T-cell (primary cell): ENCODE results near the gene CDH13. TPM values are rescaled to one million over a fixed set of nuclear protein-coding genes. Genes with fewer than 3 reads are reported as not detected.

ENCODE experiments used
- ATAC-seq, 4 experiments: fragments of 200-7000 bp in 3 of 4; fragments of 150-1000 bp in 1 of 4; cut with Tn5 transposase; replicated peaks in 1 of 4; 1 replicate in 3 of 4; 2 replicates in 1 of 4; pipeline ENCODE4 v1.10.0; 2021; ENCODE audit warnings: moderate library complexity in 3 of 4, mild to moderate bottlenecking in 2 of 4, moderate number of reproducible peaks in 1 of 4
- CTCF ChIA-PET, 2 donors: fragments of 300-600 bp; sonication (Branson Sonifier 250); formaldehyde crosslinking; loops; one replicate each; lab custom pipeline; 2022; ENCODE audit warnings: antibody characterized with exemption in 2 of 2; lab: Charles Lee
- POLR2A ChIA-PET, 2 donors: fragments of 300-600 bp; sonication (Branson Sonifier 250); formaldehyde crosslinking; loops; one replicate each; lab custom pipeline; 2022; ENCODE audit warnings: antibody characterized with exemption in 2 of 2; lab: Charles Lee
- DNase-seq, 35 experiments: peaks; one replicate each; pipeline versions ENCODE4 v3.0.0 to v3.0.0-alpha.2; 2013 to 2023
- H3K27ac ChIP-seq: one replicate; pipeline ENCODE4 v1.5.1; 2013; ENCODE audit warnings: low read length
- H3K27me3 ChIP-seq, 2 experiments: replicated peaks in 1 of 2; 1 replicate in 1 of 2; 2 replicates in 1 of 2; pipeline versions ENCODE4 v1.6.1 to v1.7.0; 2013; ENCODE audit warnings: low read length in 1 of 2, mixed read lengths in 1 of 2; ENCODE audit not compliant: control insufficient read depth in 2 of 2, insufficient read depth in 2 of 2; ENCODE audit errors: extremely low read depth in 1 of 2
- H3K36me3 ChIP-seq, 2 donors: 1 replicate in 1 of 2; 2 replicates in 1 of 2; pipeline versions ENCODE4 v1.6.1 to v1.7.0; 2013; ENCODE audit warnings: low read length in 1 of 2; ENCODE audit not compliant: control insufficient read depth in 2 of 2, insufficient read depth in 1 of 2; ENCODE audit errors: extremely low read depth in 1 of 2
- H3K4me1 ChIP-seq, 2 experiments: 1 replicate in 1 of 2; 2 replicates in 1 of 2; pipeline versions ENCODE4 v1.6.1 to v1.7.0; 2013; ENCODE audit warnings: low read length in 2 of 2, mixed read lengths in 1 of 2; ENCODE audit not compliant: insufficient read depth in 2 of 2, control insufficient read depth in 1 of 2; ENCODE audit errors: extremely low read depth in 1 of 2
- H3K4me3 ChIP-seq, 2 donors: 1 replicate in 1 of 2; 2 replicates in 1 of 2; pipeline versions ENCODE4 v1.5.1 to v1.7.0; 2013; ENCODE audit warnings: mild to moderate bottlenecking in 2 of 2, low read length in 1 of 2, moderate library complexity in 1 of 2; ENCODE audit not compliant: control insufficient read depth in 1 of 2; ENCODE audit errors: extremely low read depth in 1 of 2
- H3K9me3 ChIP-seq: 2 replicates; pipeline ENCODE4 v1.7.0; 2013
- H3K27ac Mint-ChIP-seq, 2 donors: one replicate each; pipeline ENCODE4 v1.8.0; 2020 to 2021; ENCODE audit warnings: mild to moderate bottlenecking in 2 of 2, mixed read lengths in 2 of 2
- H3K27me3 Mint-ChIP-seq, 2 donors: one replicate each; pipeline ENCODE4 v1.8.0; 2021 to 2022; ENCODE audit warnings: mixed read lengths in 2 of 2
- H3K36me3 Mint-ChIP-seq: one replicate; pipeline ENCODE4 v1.8.0; 2021; ENCODE audit warnings: mixed read lengths
- H3K4me1 Mint-ChIP-seq, 3 donors: one replicate each; pipeline ENCODE4 v1.8.0; 2020 to 2022; ENCODE audit warnings: mixed read lengths in 3 of 3, mild to moderate bottlenecking in 1 of 3
- H3K4me3 Mint-ChIP-seq, 3 donors: one replicate each; pipeline ENCODE4 v1.8.0; 2020 to 2022; ENCODE audit warnings: mild to moderate bottlenecking in 3 of 3, mixed read lengths in 3 of 3, moderate library complexity in 3 of 3
- H3K9me3 Mint-ChIP-seq, 3 donors: one replicate each; pipeline ENCODE4 v1.8.0; 2020 to 2022; ENCODE audit warnings: mixed read lengths in 3 of 3
- WGBS: methylation state at CpG from one replicate; pipeline ENCODE4 v1.1.5; 2013; ENCODE audit warnings: missing lambda C conversion rate; ENCODE audit not compliant: insufficient coverage; 5-methylcytosine and 5-hydroxymethylcytosine counted together
- total RNA-seq, 35 experiments: library from RNA in 6 of 35; stranded (reverse) in 6 of 35; fragments of 120-200 nt in 1 of 35; gene quantifications; one replicate each; pipeline versions ENCODE4 v1.2.1 to v1.2.4 and lab custom pipeline; 2013 to 2026

The CDH13 gene
- total RNA-seq, 5 donors from 2014 or later (not counting 1 experiment from before 2014, with no cell fraction given), result not detected

GRCh38 chr16:82980810-82981209, 354.0 kb downstream of the CDH13 start:
- Histone ChIP-seq H3K4me1 (no peaks in the 10 kb centered on the region), H3K9me3 (no peaks in the 10 kb centered on the region), H3K27ac (no peak overlapping the region), H3K4me3 (no peak overlapping the region), H3K36me3 (no peaks in the 10 kb centered on the region), H3K27me3 (no peaks in the 10 kb centered on the region)
- peaks cover 8 to 23% (median 9%) of the 10 kb centered on the region in 3 donors for H3K9me3 Mint-ChIP-seq
- WGBS, result 0% methylated on average over 1 of the region's 3 CpGs
- CTCF ChIA-PET, result no interaction called here
- no peaks in the 10 kb centered on the region for H3K4me1 Mint-ChIP-seq
- DNase-seq, result no peak
- H3K4me3 Mint-ChIP-seq, result no peak overlapping the region
- ATAC-seq, result no peak
- H3K36me3 Mint-ChIP-seq, result no peaks in the 10 kb centered on the region
- H3K27ac Mint-ChIP-seq, result no peak overlapping the region
- POLR2A ChIA-PET, result no interaction called here
- H3K27me3 Mint-ChIP-seq, result peaks cover 0 to 7% of the 10 kb centered on the region in 2 donors

- Histone ChIP-seq H3K9me3 (no peaks in the 10 kb centered on the region), H3K27ac (no peak overlapping the region), H3K4me3 (no peak overlapping the region), H3K4me1 (no peaks in the 10 kb centered on the region), H3K36me3 (no peaks in the 10 kb centered on the region), H3K27me3 (no peaks in the 10 kb centered on the region)
- ChIA-PET CTCF (no interaction called here), POLR2A (no interaction called here)
- 80% methylated on average over 1 of the region's 3 CpGs for WGBS
- H3K9me3 Mint-ChIP-seq, result peaks cover 0 to 9% (median 3%) of the 10 kb centered on the region in 3 donors
- H3K27ac Mint-ChIP-seq, result no peak overlapping the region
- peaks cover 0 to 7% of the 10 kb centered on the region in 2 donors for H3K27me3 Mint-ChIP-seq
- no peaks in the 10 kb centered on the region for H3K36me3 Mint-ChIP-seq
- no peak overlapping the region for H3K4me3 Mint-ChIP-seq
- DNase-seq, result no peak
- no peaks in the 10 kb centered on the region for H3K4me1 Mint-ChIP-seq
- no peak for ATAC-seq
These were observed 361.0 kb downstream of the CDH13 start for GRCh38 chr16:82987767-82988166.

GRCh38 chr16:82990155-82990554, 363.4 kb downstream of the CDH13 start:
- Mint-ChIP-seq H3K27me3 (no peaks in the 10 kb centered on the region), H3K4me1 (no peaks in the 10 kb centered on the region), H3K27ac (no peak overlapping the region), H3K36me3 (no peaks in the 10 kb centered on the region), H3K4me3 (no peak overlapping the region), H3K9me3 (peaks cover 0 to 5% (median 3%) of the 10 kb centered on the region in 3 donors)
- no peak for DNase-seq
- CTCF ChIA-PET, result no interaction called here
- WGBS, result 73% methylated on average over 1 of the region's 3 CpGs
- no peaks in the 10 kb centered on the region for H3K36me3 ChIP-seq
- POLR2A ChIA-PET, result no interaction called here
- ATAC-seq, result no peak
- H3K4me1 ChIP-seq, result no peaks in the 10 kb centered on the region
- H3K4me3 ChIP-seq, result no peak overlapping the region
- H3K27me3 ChIP-seq, result no peaks in the 10 kb centered on the region
- H3K9me3 ChIP-seq, result no peaks in the 10 kb centered on the region
- no peak overlapping the region for H3K27ac ChIP-seq

GRCh38 chr16:82991410-82991809, 364.6 kb downstream of the CDH13 start:
- Histone ChIP-seq H3K4me3 (no peak overlapping the region), H3K4me1 (peaks cover 0 to 3% of the 10 kb centered on the region in 2 experiments), H3K36me3 (no peaks in the 10 kb centered on the region), H3K9me3 (no peaks in the 10 kb centered on the region), H3K27me3 (no peaks in the 10 kb centered on the region), H3K27ac (no peak overlapping the region)
- Mint-ChIP-seq H3K27ac (no peak overlapping the region), H3K36me3 (no peaks in the 10 kb centered on the region), H3K4me1 (no peaks in the 10 kb centered on the region), H3K27me3 (no peaks in the 10 kb centered on the region), H3K4me3 (no peak overlapping the region), H3K9me3 (peaks cover 0 to 3% (median 0%) of the 10 kb centered on the region in 3 donors)
- no peak for DNase-seq
- ATAC-seq, result no peak
- POLR2A ChIA-PET, result no interaction called here
- 78% methylated on average over 3 of the region's 4 CpGs for WGBS
- CTCF ChIA-PET, result no interaction called here

- H3K9me3 Mint-ChIP-seq, result peaks cover 0 to 3% (median 0%) of the 10 kb centered on the region in 3 donors
- H3K27ac Mint-ChIP-seq, result no peak overlapping the region
- H3K4me3 Mint-ChIP-seq, result no peak overlapping the region
- peaks cover 0 to 3% of the 10 kb centered on the region in 2 experiments for H3K4me1 ChIP-seq
- WGBS, result no CpG with 5 or more reads among the region's 4 CpGs
- POLR2A ChIA-PET, result no interaction called here
- no peaks in the 10 kb centered on the region for H3K36me3 ChIP-seq
- no peak overlapping the region for H3K27ac ChIP-seq
- H3K36me3 Mint-ChIP-seq, result no peaks in the 10 kb centered on the region
- H3K9me3 ChIP-seq, result no peaks in the 10 kb centered on the region
- H3K4me1 Mint-ChIP-seq, result no peaks in the 10 kb centered on the region
- H3K27me3 Mint-ChIP-seq, result no peaks in the 10 kb centered on the region
- ATAC-seq (no peak), DNase-seq (no peak)
- CTCF ChIA-PET, result no interaction called here
- no peaks in the 10 kb centered on the region for H3K27me3 ChIP-seq
- no peak overlapping the region for H3K4me3 ChIP-seq
These were observed 365.4 kb downstream of the CDH13 start for GRCh38 chr16:82991966-82992675.

- Histone ChIP-seq H3K9me3 (no peaks in the 10 kb centered on the region), H3K36me3 (no peaks in the 10 kb centered on the region), H3K27ac (no peak overlapping the region), H3K4me3 (no peak overlapping the region), H3K27me3 (no peaks in the 10 kb centered on the region), H3K4me1 (peaks cover 0 to 3% of the 10 kb centered on the region in 2 experiments)
- Mint-ChIP-seq H3K27ac (no peak overlapping the region), H3K9me3 (peaks cover 0 to 3% (median 0%) of the 10 kb centered on the region in 3 donors), H3K4me1 (no peaks in the 10 kb centered on the region), H3K36me3 (no peaks in the 10 kb centered on the region), H3K27me3 (no peaks in the 10 kb centered on the region), H3K4me3 (no peak overlapping the region)
- POLR2A ChIA-PET, result no interaction called here
- DNase-seq (no peak), ATAC-seq (no peak)
- WGBS, result 60% methylated on average over 1 of the region's 3 CpGs
- CTCF ChIA-PET, result no interaction called here
These were observed 366.0 kb downstream of the CDH13 start for GRCh38 chr16:82992786-82993185.
